Metanephros (tissue), 1 donor: Measurements from ENCODE around the gene LINC00305. TPM values are rescaled to one million over a fixed set of nuclear protein-coding genes. Genes with fewer than 3 reads are reported as not detected.

Source experiments
- total RNA-seq: library from RNA; depleted of rRNA; stranded (reverse); fragments of >200 nt; gene quantifications from one replicate; pipeline ENCODE4 v1.2.3, GENCODE V29; 2014

LINC00305 gene
- 0.64 TPM for total RNA-seq

GRCh38 chr18:64148988-64149387 is at the start of gene LINC00305:
TSS of gene LINC00305 (minus strand) at chr18:64149088.

Other genes starting within 250 kb of the LINC00305 start
- 1.2 TPM for gene SERPINB10, start 241.1 kb downstream of the LINC00305 start, total RNA-seq
- 0.18 TPM for gene HMSD, start 199.8 kb downstream of the LINC00305 start, total RNA-seq
- 2.0 TPM for gene SERPINB8, start 179.0 kb downstream of the LINC00305 start, total RNA-seq